IPS-15b (cell line): ENCODE results near the gene RNMT.

Experiments used
- H3K27me3 ChIP-seq: one replicate; pipeline ENCODE4 v1.6.1; 2013; ENCODE audit warnings: low read length; ENCODE audit not compliant: control insufficient read depth, insufficient read depth
- H3K36me3 ChIP-seq: one replicate; pipeline ENCODE4 v1.6.1; 2013; ENCODE audit warnings: low read length; ENCODE audit not compliant: control insufficient read depth, insufficient read depth
- H3K4me1 ChIP-seq: one replicate; pipeline ENCODE4 v1.6.1; 2013; ENCODE audit warnings: mild to moderate bottlenecking, low read length; ENCODE audit not compliant: control insufficient read depth, insufficient read depth
- H3K4me3 ChIP-seq: one replicate; pipeline ENCODE4 v1.5.1; 2013; ENCODE audit warnings: low read depth, low read length
- H3K9ac ChIP-seq: one replicate; pipeline ENCODE4 v1.6.1; 2013; ENCODE audit warnings: low read depth, mild to moderate bottlenecking, low read length
- H3K9me3 ChIP-seq: one replicate; pipeline ENCODE4 v1.6.1; 2013; ENCODE audit warnings: mild to moderate bottlenecking, low read length; ENCODE audit not compliant: control insufficient read depth, insufficient read depth

Gene RNMT

GRCh38 chr18:13712400-13713131, 13.9 kb upstream of the RNMT start:
- Histone ChIP-seq H3K9me3 (no peaks in the 10 kb centered on the region), H3K27me3 (no peaks in the 10 kb centered on the region), H3K36me3 (no peaks in the 10 kb centered on the region), H3K4me1 (peaks cover 4% of the 10 kb centered on the region), H3K4me3 (no peak overlapping the region), H3K9ac (no peak overlapping the region)

- Histone ChIP-seq H3K27me3 (no peaks in the 10 kb centered on the region), H3K4me3 (no peak overlapping the region), H3K9ac (no peak overlapping the region), H3K4me1 (peaks cover 4% of the 10 kb centered on the region), H3K36me3 (no peaks in the 10 kb centered on the region), H3K9me3 (no peaks in the 10 kb centered on the region)
These were observed 12.9 kb upstream of the RNMT start for GRCh38 chr18:13713455-13714055.

DNA sequence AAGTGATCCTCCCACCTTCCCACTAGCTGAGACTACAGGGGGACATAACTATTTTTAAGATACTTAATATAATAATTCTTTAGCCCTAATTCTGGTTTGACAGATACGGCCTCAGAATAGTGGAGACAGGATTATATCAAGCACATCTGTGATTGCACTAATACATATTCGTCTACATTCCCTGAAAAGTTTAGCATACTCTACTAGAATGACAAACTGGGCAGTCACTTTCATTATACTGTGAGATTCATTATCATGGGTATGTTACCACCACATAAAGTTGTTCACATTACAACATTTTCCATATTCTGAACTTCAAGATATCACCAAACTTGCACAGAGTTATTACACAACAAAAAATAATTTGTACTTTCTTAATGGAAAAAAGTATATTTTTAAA, 11.1 kb upstream of the RNMT start:
- no peaks in the 10 kb centered on the region for H3K27me3 ChIP-seq
- no peaks in the 10 kb centered on the region for H3K9me3 ChIP-seq
- H3K4me3 ChIP-seq: no peak overlapping the region
- H3K9ac ChIP-seq: no peak overlapping the region
- H3K36me3 ChIP-seq: no peaks in the 10 kb centered on the region
- peaks cover 4% of the 10 kb centered on the region for H3K4me1 ChIP-seq

DNA sequence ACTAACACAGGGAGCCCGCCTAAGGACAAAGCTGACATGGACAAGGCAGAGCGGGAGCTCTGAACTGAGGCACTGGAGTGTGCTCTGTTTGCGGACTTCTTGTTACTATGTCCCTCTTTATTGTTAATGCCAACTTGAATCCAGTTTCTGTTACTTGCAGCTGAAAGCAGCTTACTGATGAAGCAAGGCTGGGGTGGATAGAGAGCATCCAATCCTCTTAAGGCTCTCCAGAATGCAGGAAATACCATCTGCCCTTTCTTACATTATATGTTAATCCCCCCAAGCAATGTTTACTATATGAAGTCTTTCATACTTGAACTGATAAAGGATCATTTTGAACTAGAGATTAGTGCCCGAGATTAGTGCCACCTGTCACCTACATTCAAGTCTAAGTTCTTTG, 9.6 kb upstream of the RNMT start:
- H3K9ac ChIP-seq: no peak overlapping the region
- H3K4me1 ChIP-seq: peaks cover 4% of the 10 kb centered on the region
- H3K9me3 ChIP-seq: no peaks in the 10 kb centered on the region
- H3K4me3 ChIP-seq: no peak overlapping the region
- H3K27me3 ChIP-seq: no peaks in the 10 kb centered on the region
- no peaks in the 10 kb centered on the region for H3K36me3 ChIP-seq

DNA sequence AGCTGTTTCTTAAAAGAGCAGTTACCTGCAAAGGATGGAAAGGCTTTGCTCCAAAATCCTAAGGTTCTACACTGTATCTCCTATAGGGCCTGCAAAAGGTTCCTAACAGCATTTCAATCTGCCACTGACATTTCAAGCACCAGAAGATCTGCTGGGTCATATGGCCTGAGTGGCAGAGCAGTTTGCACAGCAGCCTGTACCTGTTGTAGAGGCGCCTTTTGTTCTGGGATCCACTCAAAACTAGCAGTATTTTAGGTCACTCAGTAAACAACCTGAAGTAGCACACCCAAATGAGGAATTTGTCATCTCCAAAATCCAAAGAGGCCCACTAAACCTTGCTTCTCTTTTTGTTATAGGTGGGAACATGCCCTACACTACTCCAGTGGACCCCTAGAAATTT, 6.3 kb upstream of the RNMT start:
- Histone ChIP-seq H3K9me3 (no peaks in the 10 kb centered on the region), H3K4me3 (no peak overlapping the region), H3K36me3 (no peaks in the 10 kb centered on the region), H3K4me1 (no peaks in the 10 kb centered on the region), H3K27me3 (no peaks in the 10 kb centered on the region), H3K9ac (no peak overlapping the region)

- Histone ChIP-seq H3K27me3 (no peaks in the 10 kb centered on the region), H3K4me1 (peaks cover 3% of the 10 kb centered on the region), H3K9me3 (no peaks in the 10 kb centered on the region), H3K4me3 (no peak overlapping the region), H3K36me3 (no peaks in the 10 kb centered on the region), H3K9ac (no peak overlapping the region)
These were observed 5.6 kb upstream of the RNMT start for GRCh38 chr18:13720847-13721246.

DNA sequence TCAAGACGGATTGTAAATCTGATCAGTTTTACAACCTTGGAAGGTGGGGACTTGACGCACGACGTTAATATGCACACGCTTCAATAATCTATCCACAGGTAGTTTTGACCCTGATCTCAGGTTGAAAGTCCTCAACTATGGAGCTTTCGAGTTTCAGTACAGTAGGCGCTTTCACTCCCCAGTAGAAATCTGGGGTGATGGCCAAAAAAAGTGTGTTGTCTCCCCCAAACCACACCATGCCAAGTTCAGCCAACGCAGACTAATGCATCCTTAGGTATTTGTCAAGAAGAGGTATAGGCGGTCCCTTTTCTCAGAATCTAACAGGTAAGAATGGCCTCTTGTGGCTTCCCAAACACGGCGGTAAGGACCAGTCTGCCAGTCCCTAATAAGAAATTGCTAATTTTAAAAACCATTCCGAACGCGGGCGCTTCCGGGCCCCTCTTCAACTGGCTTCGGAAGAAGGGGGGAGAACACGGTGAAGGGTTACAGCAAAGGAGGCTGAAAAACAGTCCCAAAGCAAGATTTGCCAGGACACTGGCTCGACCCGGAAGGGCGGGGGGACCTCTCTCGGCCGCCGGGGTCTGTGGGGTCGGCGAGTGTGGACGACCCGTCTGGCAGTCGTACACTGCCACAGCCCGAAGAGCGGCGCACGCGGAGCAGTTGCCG, 774 bp upstream of the RNMT start:
- Histone ChIP-seq H3K36me3 (no peaks in the 10 kb centered on the region), H3K4me1 (peaks cover 3% of the 10 kb centered on the region), H3K9me3 (no peaks in the 10 kb centered on the region), H3K27me3 (no peaks in the 10 kb centered on the region), H3K4me3 (peak overlapping the region; percentile 93), H3K9ac (peak overlapping the region; percentile 41)

GRCh38 chr18:13726972-13727331, 479 bp downstream of the RNMT start:
- H3K4me1 ChIP-seq: peaks cover 3% of the 10 kb centered on the region
- H3K9ac ChIP-seq: peak overlapping the region; percentile 93
- H3K36me3 ChIP-seq: no peaks in the 10 kb centered on the region
- H3K4me3 ChIP-seq: peak overlapping the region; percentile 93
- H3K9me3 ChIP-seq: no peaks in the 10 kb centered on the region
- no peaks in the 10 kb centered on the region for H3K27me3 ChIP-seq

DNA sequence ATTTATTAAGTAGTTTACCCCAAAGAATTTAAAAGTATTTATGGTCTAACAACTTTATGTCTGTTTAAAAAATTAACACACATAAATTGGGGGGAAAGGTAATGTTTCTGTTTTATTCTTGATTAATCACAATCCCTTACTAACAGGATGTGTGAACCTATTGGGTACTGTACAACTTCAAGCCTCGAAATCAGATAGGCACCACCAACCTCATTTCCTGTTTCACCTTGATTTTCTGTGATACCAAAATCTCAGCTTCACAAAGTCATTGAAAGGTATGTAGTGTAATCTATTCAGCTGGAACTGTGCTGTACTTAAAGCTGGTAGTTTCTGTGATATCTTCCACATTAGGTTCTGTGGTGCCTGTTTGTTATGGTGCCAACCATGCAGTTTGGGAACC, 4.0 kb downstream of the RNMT start:
- Histone ChIP-seq H3K4me3 (no peak overlapping the region), H3K9me3 (no peaks in the 10 kb centered on the region), H3K4me1 (peaks cover under 1% of the 10 kb centered on the region), H3K36me3 (peaks cover 3% of the 10 kb centered on the region), H3K27me3 (no peaks in the 10 kb centered on the region), H3K9ac (no peak overlapping the region)

- Histone ChIP-seq H3K4me3 (no peak overlapping the region), H3K4me1 (no peaks in the 10 kb centered on the region), H3K9me3 (no peaks in the 10 kb centered on the region), H3K27me3 (no peaks in the 10 kb centered on the region), H3K36me3 (peaks cover 12% of the 10 kb centered on the region), H3K9ac (no peak overlapping the region)
These were observed 9.2 kb downstream of the RNMT start for GRCh38 chr18:13735681-13736080.

GRCh38 chr18:13745696-13746095, 19.2 kb downstream of the RNMT start:
- Histone ChIP-seq H3K4me3 (no peak overlapping the region), H3K9me3 (no peaks in the 10 kb centered on the region), H3K9ac (no peak overlapping the region), H3K27me3 (no peaks in the 10 kb centered on the region), H3K4me1 (no peaks in the 10 kb centered on the region), H3K36me3 (peaks cover 22% of the 10 kb centered on the region)

- Histone ChIP-seq H3K9ac (no peak overlapping the region), H3K36me3 (peaks cover 20% of the 10 kb centered on the region), H3K4me1 (no peaks in the 10 kb centered on the region), H3K27me3 (no peaks in the 10 kb centered on the region), H3K9me3 (no peaks in the 10 kb centered on the region), H3K4me3 (no peak overlapping the region)
These were observed 20.2 kb downstream of the RNMT start for GRCh38 chr18:13746633-13747032.
